Measurements from ENCODE around the gene HTR3C.
"Not testable (repeated sequence)": the region's sequence is repeated elsewhere in the genome, so short reads cannot be mapped to it uniquely, and the experiment has no call there.

HTR3C gene

GRCh38 chr3:184052767-184053166 is at the start of gene HTR3C:
HTR3C (plus strand) TSS chr3:184053047; CDS start chr3:184053081, 34 bp downstream.
- DNase-seq: no peak

GRCh38 chr3:184003187-184003967 is 49.5 kb upstream of the HTR3C start:
- DNase-seq: no peak

- no peak for DNase-seq
These were observed 48.4 kb upstream of the HTR3C start for GRCh38 chr3:184004476-184004875.

DNA sequence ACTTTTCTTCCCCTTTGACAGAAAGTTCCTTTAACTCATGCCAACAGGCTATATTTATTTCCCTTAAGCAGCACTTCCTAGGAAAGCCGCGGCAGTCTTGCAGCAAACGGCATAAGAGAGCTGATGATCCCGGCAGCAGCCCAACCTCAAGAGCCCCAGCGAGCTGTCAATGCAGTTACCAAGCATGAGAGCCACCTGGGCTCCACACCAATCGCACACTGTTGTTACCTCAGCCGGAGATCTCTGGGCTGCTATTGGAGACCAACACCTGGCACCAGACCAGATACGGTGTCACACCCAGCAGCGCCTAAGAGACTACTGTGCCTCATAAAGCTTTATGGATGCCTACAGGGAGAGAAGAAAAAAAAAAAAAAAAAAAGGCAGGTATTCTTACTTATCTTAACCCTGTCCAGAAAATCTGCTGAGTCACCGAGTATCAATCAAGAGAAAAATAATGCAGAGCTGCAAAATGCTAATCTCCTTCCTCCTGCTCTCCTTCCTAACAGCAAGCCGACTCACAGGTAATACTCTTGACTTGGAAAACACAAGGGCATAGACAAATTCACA is 46.8 kb upstream of the HTR3C start:
- DNase-seq: peak; percentile 25

- not testable (repeated sequence) for DNase-seq
These were observed 45.6 kb upstream of the HTR3C start for GRCh38 chr3:184007143-184007813.

DNA sequence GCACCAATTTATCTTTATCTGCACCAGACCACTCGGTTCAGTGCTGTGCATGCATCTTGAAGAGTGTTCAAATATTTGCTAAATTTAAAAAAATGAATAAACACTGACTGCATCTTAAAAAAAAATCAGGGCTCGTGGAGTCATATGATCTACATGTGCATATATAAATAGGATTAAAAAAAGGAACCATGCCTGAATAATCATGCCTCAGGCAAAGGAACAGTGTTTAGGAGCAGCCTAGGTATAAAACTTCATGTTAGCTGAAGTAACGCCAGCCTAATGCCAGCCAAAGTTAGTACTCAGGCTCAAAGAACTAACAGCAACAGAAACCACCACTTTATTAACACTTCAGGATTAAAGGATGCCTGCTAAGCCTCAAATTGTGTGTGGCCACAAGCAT is 44.7 kb upstream of the HTR3C start:
- DNase-seq: no peak

GRCh38 chr3:184011230-184011876 is 41.5 kb upstream of the HTR3C start:
- DNase-seq: no peak

DNA sequence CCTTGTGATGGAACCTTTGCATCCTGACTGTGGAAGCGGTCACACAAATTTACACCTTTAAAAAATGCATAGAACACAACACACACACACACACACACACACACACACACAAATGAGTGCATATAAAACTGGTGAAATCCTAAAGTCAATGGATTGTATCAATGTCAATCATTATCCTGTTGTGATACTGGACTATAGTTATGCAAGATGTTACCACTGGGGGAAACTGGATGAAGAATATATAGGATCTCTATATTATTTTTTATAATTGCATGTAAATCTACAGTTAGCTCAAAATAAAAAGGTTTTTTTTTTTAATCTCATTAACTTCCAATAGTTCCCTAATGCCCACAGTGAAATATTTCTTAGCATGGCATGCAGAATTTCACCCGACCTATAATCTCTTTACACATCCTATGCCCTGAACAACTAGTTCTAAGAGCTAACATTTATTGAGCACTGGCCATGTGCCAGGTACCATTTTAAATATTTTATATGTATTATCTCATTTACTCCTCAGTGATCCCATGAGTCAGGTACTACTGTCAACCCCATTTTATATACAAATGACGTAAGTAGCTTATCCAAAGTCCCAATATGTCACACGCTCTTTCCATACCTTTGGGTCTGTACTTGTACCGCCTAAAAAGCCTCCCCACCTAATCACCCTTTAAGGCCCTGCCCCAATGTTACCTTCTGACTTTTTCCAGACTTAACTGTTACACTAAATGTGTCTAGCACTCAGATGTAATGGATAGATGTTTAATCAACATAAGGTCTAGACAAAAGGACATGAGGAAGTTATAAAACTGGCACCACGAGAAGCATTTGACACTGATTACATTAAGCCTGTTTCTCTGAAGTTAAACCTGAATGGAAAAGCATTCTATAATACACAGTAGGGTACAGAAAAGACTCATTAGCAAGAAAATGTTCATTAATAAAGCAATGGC is 40.6 kb upstream of the HTR3C start:
- DNase-seq: no peak

GRCh38 chr3:184015381-184016019 is 37.3 kb upstream of the HTR3C start:
- DNase-seq: no peak

DNA sequence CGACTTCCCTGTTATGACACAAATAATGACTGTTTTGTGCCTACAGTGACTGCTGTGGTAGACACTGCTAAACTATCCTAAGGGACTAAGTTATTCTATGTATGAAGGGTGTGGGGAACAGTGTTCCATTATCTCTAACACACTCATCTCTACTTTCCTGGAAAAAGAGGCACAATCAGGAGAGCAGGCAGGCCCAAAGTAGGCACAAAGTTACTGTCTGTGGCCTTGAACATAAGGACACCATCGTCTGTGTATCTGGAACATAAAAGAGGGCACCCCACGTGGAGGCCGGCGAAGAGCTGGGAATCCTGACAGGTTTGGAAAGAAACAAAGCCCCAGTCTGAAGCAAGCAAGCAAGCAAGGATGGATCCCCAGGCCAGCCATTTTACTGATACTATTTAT is 36.7 kb upstream of the HTR3C start:
- no peak for DNase-seq

DNA sequence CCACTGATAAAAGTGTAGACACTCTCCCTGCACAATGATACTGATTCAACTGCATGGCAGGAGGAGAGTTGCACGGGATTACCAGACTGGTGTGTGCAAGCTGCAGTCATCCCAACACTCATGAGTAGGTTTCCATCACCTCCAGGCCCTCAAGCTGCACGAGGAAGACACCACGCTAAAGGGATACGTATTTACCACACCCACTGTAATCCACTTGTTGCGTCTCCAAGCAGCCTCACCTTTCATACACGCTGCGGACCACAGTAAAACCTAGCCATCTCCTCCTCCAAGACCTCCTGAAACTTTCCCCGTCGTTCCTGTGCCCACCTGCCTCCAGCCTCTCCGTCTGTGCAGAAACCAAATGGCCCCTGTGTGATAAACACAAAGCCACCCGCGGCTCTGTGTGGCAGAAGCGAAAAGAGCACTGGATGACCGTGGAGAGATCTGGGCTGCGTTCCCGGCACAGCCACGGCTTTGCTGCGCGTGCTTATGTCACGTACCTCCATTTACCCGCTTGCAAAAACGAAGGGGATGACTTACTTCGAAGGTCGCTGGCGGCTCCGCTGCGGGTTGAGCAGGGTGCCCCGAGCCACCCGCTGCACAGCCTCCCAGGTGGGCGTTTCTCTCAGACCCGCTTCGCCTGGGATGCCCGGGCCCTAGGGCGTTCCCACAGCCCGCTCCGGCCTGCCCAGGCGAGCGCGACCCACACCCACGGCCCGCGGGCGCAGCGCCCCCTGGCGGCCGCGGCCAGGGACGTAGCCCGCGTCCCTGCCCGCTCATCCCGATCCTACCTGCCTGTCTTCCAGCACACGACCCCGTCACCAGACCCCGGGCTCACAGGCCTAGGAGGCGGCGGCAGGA is 35.8 kb upstream of the HTR3C start:
- DNase-seq: peak; percentile 72

- peak; percentile 96 for DNase-seq
These were observed 35.0 kb upstream of the HTR3C start, which contains the start of gene ABCC5 for GRCh38 chr3:184017672-184018423. ABCC5 (minus strand) TSS chr3:184017884; CDS start chr3:184014392, 3,492 bp downstream.

DNA sequence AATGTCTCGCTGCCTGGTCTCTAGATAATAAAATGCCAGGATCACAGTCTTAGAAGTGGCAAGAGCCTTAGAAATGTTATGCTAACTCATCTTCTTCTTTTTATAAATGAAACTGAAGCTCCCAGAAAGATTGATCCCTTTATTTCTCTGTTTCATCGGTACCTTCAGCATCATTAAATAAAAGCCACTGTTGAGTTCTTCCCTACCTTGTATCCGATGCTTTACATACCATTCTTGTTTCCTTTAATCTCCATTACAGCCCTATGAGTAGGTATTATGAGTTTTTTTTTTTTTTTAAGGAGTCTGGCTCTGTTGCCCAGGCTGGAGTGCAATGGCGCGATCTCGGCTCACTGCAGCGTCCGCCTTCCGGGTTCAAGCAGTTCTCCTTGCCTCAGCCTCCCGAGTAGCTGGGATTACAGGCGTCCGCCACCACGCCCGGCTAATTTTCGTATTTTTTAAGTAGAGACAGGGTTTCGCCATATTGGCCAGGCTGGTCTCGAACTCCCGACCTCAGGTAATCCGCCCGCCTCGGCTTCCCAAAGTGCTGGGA is 34.3 kb upstream of the HTR3C start:
- no peak for DNase-seq

- DNase-seq: no peak
These were observed 30.5 kb upstream of the HTR3C start for GRCh38 chr3:184022323-184022722.

- DNase-seq: not testable (repeated sequence)
These were observed 27.6 kb upstream of the HTR3C start for GRCh38 chr3:184025256-184025655.

GRCh38 chr3:184028275-184028890 is 24.5 kb upstream of the HTR3C start:
- not testable (repeated sequence) for DNase-seq

DNA sequence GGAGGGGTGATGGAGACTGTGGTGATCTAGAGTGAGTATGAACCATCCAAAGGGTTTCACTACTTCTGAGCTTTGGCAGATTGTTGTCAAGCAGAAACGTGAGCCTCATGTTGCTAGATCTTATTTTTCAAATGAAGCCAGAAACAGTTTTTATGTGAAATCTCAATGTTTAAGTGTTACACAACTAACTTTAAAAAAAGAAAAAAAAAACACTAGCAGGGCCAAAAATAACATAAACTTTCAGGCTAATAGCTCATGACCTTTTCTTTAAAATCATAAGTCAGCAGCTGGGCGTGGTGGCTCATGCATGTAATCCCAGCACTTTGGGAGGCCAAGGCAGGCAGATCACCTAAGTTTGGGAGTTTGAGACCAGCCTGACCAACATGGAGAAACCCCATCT is 23.4 kb upstream of the HTR3C start:
- no peak for DNase-seq

DNA sequence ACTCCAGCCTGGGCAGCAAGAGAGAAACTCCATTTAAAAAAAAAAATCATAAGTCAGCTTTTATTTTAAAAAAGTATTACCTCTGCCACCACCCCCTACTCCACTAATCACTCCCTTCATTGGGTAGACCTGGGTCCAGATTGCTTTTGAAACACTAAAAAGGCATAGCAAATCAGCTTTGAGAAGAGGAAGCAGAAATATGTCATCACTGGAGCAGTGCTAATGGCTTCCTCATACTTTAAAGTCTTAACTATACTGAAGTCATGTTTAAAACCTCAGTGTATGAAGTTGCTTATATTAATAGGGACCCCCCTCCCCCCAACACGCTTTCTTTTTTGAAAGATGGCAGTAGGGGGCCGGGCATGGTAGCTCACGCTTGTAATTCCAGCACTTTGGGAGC is 22.3 kb upstream of the HTR3C start:
- no peak for DNase-seq

DNA sequence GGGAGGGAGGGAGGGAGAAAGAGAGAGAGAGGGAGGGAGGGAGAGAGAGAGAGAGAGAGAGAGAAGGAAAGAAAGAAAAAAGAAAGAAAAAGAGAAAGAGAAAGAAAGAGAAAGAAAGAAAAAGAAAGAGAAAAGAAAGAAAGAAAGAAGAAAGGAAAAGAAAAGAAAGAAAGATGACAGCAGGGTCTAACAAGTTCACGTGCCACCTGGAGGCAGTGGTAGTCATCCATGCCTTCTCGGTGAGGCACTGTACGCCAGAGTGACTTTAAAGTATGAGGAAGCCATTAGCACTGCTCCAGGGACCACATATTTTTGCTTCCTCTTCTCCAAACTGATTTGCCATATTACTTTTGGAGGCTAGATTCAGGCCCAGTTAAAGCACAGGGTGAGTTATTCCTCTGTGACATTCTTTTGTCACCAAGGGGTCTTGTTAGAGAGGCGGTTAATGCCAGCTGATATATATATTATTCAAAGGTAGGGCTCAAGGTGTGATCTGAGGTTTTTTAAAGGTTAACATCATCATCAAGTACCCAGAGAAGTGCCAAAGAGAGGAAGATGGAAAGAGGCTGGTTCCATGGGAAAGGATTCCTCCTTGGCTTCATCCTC is 21.6 kb upstream of the HTR3C start, which contains the start of gene HTR3D:
Gene HTR3D, plus strand, starts transcription at position 556 of the 606 bp plus-strand sequence. Its CDS starts 0 bp downstream, at position 556.
- no peak for DNase-seq

Measured in femur (tissue), 1 donor.